Ovary (tissue), 9 donors: ENCODE data around the gene MBD3L5. TPM values are rescaled to one million over a fixed set of nuclear protein-coding genes. Genes with fewer than 3 reads are reported as not detected.

Experiments used
- DNase-seq, 5 donors: peaks; one replicate each; pipeline ENCODE4 v3.0.0-alpha.2; 2019 to 2020
- H3K27ac ChIP-seq, 2 donors: fragments of 200-600 bp; one replicate each; pipeline versions ENCODE4 v1.5.1 to v1.8.0; 2019 to 2022
- H3K27me3 ChIP-seq: fragments of 200-600 bp; one replicate; pipeline ENCODE4 v1.8.0; 2022
- H3K36me3 ChIP-seq: fragments of 200-600 bp; sonication (generic); one replicate; pipeline ENCODE4 v1.5.1; 2019
- H3K4me1 ChIP-seq: one replicate; pipeline ENCODE4 v1.8.1; 2013; ENCODE audit warnings: mild to moderate bottlenecking, moderate library complexity; ENCODE audit not compliant: insufficient read depth
- H3K4me3 ChIP-seq: fragments of 200-600 bp; sonication (generic); one replicate; pipeline ENCODE4 v1.5.1; 2017
- H3K9me3 ChIP-seq, 2 donors: fragments of 200-600 bp in 1 of 2; sonication (generic) in 1 of 2; one replicate each; pipeline versions ENCODE4 v1.5.1 to v1.8.1; 2013 to 2019; ENCODE audit warnings: mild to moderate bottlenecking in 1 of 2, moderate library complexity in 1 of 2
- CTCF ChIP-seq, 3 donors: fragments of 450-650 bp in 2 of 3; fragments of 200-600 bp in 1 of 3; IDR thresholded peaks; one replicate each; pipeline versions ENCODE4 v1.5.1 to v1.8.0; 2016 to 2022; ENCODE audit warnings: antibody characterized with exemption in 3 of 3, mild to moderate bottlenecking in 1 of 3
- EP300 ChIP-seq: sonication (generic); formaldehyde crosslinking; IDR thresholded peaks from one replicate; pipeline ENCODE4 v1.6.1; 2017; ENCODE audit warnings: antibody characterized with exemption
- POLR2A ChIP-seq: fragments of 450-650 bp; IDR thresholded peaks from one replicate; pipeline ENCODE4 v1.6.1; 2017; ENCODE audit warnings: antibody characterized with exemption, mild to moderate bottlenecking, moderate library complexity
- WGBS, 3 donors: extraction: QIAGEN DNeasy Blood & Tissue Kit in 1 of 3; methylation state at CpG; one replicate each; pipeline versions ENCODE4 v1.1.5 to v1.1.7; 2013 to 2017; 5-methylcytosine and 5-hydroxymethylcytosine counted together
- intact Hi-C, 4 donors: fragments of 100-400 bp; cut with DNase I; formaldehyde crosslinking; loops; one replicate each; pipeline versions ENCODE4 v1.11.0 to v1.15.1; 2022 to 2023
- polyA plus RNA-seq, 2 donors: library from polyadenylated mRNA; stranded (reverse); fragments of 200-250 nt in 1 of 2; fragments of 350-450 nt in 1 of 2; fragmentation: Illumina TruSeq in 1 of 2; extraction: RNeasy Lipid Tissue Mini Kit (QIAGEN cat#74804) in 1 of 2; gene quantifications; one replicate each; pipeline ENCODE4 v1.2.3, GENCODE V29; 2013 to 2014
- total RNA-seq, 7 donors: library from RNA; depleted of rRNA in 2 of 7; stranded (reverse); fragments of >200 nt in 2 of 7; fragmentation: NEBNext Ultra II Directional in 3 of 7; extraction: Animal tissue kit (Norgen Biotek cat#: 25700) in 3 of 7; gene quantifications; one replicate each; pipeline versions ENCODE4 v1.1.0 to v1.2.4, GENCODE V29; 2016 to 2023
- donor health status: DM: no; HTN: no; CAD: no; lungs with moderate emphysema.
- donor health status: DM: no; HTN: no; CAD: no.
- donor health status: Bipolar disorder and iron deficiency.
- donor health status: DM: yes; HTN: yes; CAD: no.
- donor health status: DM: no; HTN: no; CAD: no.
- donor health status: DM: yes; HTN: yes; CAD: no.

MBD3L5 gene
- total and polyA plus RNA-seq, 9 donors, result not detected

DNA sequence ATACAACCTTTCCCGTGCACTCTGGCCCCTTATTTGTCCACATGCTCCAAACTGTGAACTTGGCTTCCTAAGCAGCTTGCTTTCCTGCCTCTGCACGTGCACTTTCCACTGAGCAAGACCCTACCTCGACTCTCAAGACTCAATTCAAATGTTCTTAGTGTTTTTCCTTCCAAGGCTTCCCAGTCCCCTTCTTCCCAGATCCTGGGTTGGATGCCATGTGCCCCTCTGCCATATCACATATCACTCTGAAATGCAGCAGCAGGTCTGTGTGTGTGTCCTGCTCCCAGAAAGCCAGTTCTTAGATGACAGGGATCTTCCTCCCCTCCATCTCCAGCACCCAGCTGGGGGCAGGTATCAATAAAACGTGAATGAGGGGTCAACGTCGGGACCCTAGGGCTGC is 42.2 kb downstream of the MBD3L5 start:
- 92 to 94% (median 94%) methylated on average over 6 of the region's 6 CpGs for WGBS, 3 donors
- DNase-seq, result no peak
- no peaks in the 10 kb centered on the region for H3K27me3 ChIP-seq
- H3K27ac ChIP-seq, result no peak overlapping the region
- TF ChIP-seq POLR2A (no peak), EP300 (no peak), CTCF (IDR thresholded peaks at IDR 0.05) (no peak)
- peaks cover 0 to 30% of the 10 kb centered on the region in 2 donors for H3K9me3 ChIP-seq
- no peak overlapping the region for H3K4me3 ChIP-seq
- intact Hi-C loops, result no loop called here
- H3K36me3 ChIP-seq, result peaks cover 6% of the 10 kb centered on the region
- H3K4me1 ChIP-seq, result peaks cover 2% of the 10 kb centered on the region

- WGBS, 3 donors, result 96 to 98% (median 97%) methylated on average over 29 of the region's 29 CpGs
- TF ChIP-seq POLR2A (no peak), EP300 (no peak), CTCF (IDR thresholded peaks at IDR 0.05) (no peak)
- DNase-seq, result no peak
- Histone ChIP-seq H3K4me3 (no peak overlapping the region), H3K36me3 (peaks cover 6% of the 10 kb centered on the region), H3K27ac (no peak overlapping the region), H3K9me3 (peaks cover 0 to 48% of the 10 kb centered on the region in 2 donors), H3K4me1 (peaks cover 2% of the 10 kb centered on the region), H3K27me3 (no peaks in the 10 kb centered on the region)
- intact Hi-C loops, result no loop called here
Measured at GRCh38 chr19:7074705-7075282, 44.4 kb downstream of the MBD3L5 start.

GRCh38 chr19:7076151-7076550 is 45.8 kb downstream of the MBD3L5 start:
- Histone ChIP-seq H3K4me3 (no peak overlapping the region), H3K36me3 (peaks cover 6% of the 10 kb centered on the region), H3K27me3 (no peaks in the 10 kb centered on the region), H3K4me1 (no peaks in the 10 kb centered on the region), H3K9me3 (peaks cover 0 to 62% of the 10 kb centered on the region in 2 donors), H3K27ac (no peak overlapping the region)
- no peak for TF ChIP-seq POLR2A
- no peak for TF ChIP-seq CTCF (IDR thresholded peaks at IDR 0.05)
- TF ChIP-seq EP300, result no peak
- intact Hi-C loops, result no loop called here
- WGBS, 3 donors, result 95 to 98% (median 97%) methylated on average over 6 of the region's 6 CpGs
- no peak for DNase-seq

DNA sequence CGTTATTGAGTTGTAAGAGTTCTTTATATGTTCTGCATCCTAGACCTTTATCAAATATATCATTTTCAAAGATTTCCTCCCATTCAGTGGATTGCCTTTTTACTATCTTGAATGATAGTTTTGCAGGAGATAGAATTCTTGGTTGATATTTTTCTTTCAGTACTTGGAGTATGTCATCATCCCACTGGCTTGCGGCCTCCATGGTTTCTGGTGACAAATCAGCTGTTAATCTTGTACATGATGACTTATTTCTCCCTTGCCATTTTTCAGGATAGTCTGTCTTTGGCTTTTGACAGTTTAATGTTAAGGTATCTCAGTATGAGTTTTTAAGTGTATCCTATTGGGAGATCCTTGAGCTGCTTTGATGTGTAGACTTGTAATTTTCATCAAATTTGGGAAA is 47.6 kb downstream of the MBD3L5 start:
- intact Hi-C loops, result no loop called here
- peaks cover 17% of the 10 kb centered on the region for H3K36me3 ChIP-seq
- no peak for DNase-seq
- TF ChIP-seq EP300 (no peak), POLR2A (no peak), CTCF (IDR thresholded peaks at IDR 0.05) (no peak)
- H3K4me3 ChIP-seq, result no peak overlapping the region
- H3K9me3 ChIP-seq, result peaks cover 3 to 78% of the 10 kb centered on the region in 2 donors
- no peaks in the 10 kb centered on the region for H3K4me1 ChIP-seq
- WGBS, 3 donors, result 98 to 100% (median 100%) methylated on average over 2 of the region's 2 CpGs
- no peak overlapping the region for H3K27ac ChIP-seq
- H3K27me3 ChIP-seq, result no peaks in the 10 kb centered on the region

Other genes with a start within 250 kb of the MBD3L5 start
- gene ADGRE1, start 143.0 kb upstream of the MBD3L5 start, total RNA-seq, result under 1 TPM in 6 of 7 donors, not detected in 1; 0.12 to 0.79 (median 0.23) TPM
- under 1 TPM; 0.05 to 0.80 TPM for gene ADGRE1, start 143.0 kb upstream of the MBD3L5 start, polyA plus RNA-seq
- gene MBD3L2B, start 9.1 kb upstream of the MBD3L5 start, total RNA-seq, result not detected
- gene MBD3L2B, start 9.1 kb upstream of the MBD3L5 start, polyA plus RNA-seq, result not detected
- gene MBD3L4, start 9.6 kb downstream of the MBD3L5 start, total RNA-seq, result not detected
- gene MBD3L4, start 9.6 kb downstream of the MBD3L5 start, polyA plus RNA-seq, result not detected
- not detected for gene MBD3L2, start 18.7 kb downstream of the MBD3L5 start, total RNA-seq
- not detected for gene MBD3L2, start 18.7 kb downstream of the MBD3L5 start, polyA plus RNA-seq
- not detected for gene MBD3L3, start 28.1 kb downstream of the MBD3L5 start, total RNA-seq
- gene MBD3L3, start 28.1 kb downstream of the MBD3L5 start, polyA plus RNA-seq, result not detected
- 10 to 100 TPM in 6 of 7 donors, 1 to 10 TPM in 1; 7.0 to 14.6 (median 12.3) TPM for gene ZNF557, start 39.1 kb downstream of the MBD3L5 start, total RNA-seq
- gene ZNF557, start 39.1 kb downstream of the MBD3L5 start, polyA plus RNA-seq, result 1 to 10 TPM; 2.9 to 3.9 TPM